WTC11 (cell line): ENCODE results near the gene PSMG1.
"Not testable (repeated sequence)": the region's sequence is repeated elsewhere in the genome, so short reads cannot be mapped to it uniquely, and the experiment has no call there.

ENCODE experiments used
- CTCF ChIP-seq: fragments of 200-600 bp; IDR thresholded peaks from 2 replicates; pipeline ENCODE4 v1.8.0; 2022; ENCODE audit warnings: antibody characterized with exemption
- JUN ChIP-seq: sonication (generic); formaldehyde crosslinking; IDR thresholded peaks from 2 replicates; pipeline ENCODE4 v1.8.0; 2023; ENCODE audit warnings: mild to moderate bottlenecking, missing genetic modification reagents
- MAX ChIP-seq: sonication (generic); formaldehyde crosslinking; IDR thresholded peaks from 2 replicates; pipeline ENCODE4 v1.8.0; 2022; ENCODE audit warnings: mild to moderate bottlenecking, missing genetic modification reagents
- NFE2L1 ChIP-seq: sonication (generic); formaldehyde crosslinking; IDR thresholded peaks from 2 replicates; pipeline ENCODE4 v1.8.1; 2023; ENCODE audit warnings: missing genetic modification reagents
- NR1H2 ChIP-seq: sonication (generic); formaldehyde crosslinking; IDR thresholded peaks from 2 replicates; pipeline ENCODE4 v1.9.0; 2021; ENCODE audit warnings: mild to moderate bottlenecking, moderate library complexity, missing genetic modification reagents
- USF2 ChIP-seq: sonication (generic); formaldehyde crosslinking; IDR thresholded peaks from 2 replicates; pipeline ENCODE4 v1.8.1; 2023; ENCODE audit warnings: mild to moderate bottlenecking, missing genetic modification reagents, moderate library complexity

- TF ChIP-seq NFE2L1 (CRISPR knock-in tag); JUN (CRISPR knock-in tag); MAX; USF2 (CRISPR knock-in tag); NR1H2 (CRISPR knock-in tag): not testable (repeated sequence)
- 0 out of 2 replicates have a peak, but pooled peaks have one; percentile 13 for TF ChIP-seq CTCF
Measured at GRCh38 chr21:39136138-39136537, 47.1 kb downstream of the PSMG1 start.
